GM12892 (cell line): ENCODE measurements around the gene TAS2R13.

Experiments used
- DNase-seq: peaks from one replicate; pipeline ENCODE4 v3.0.0; 2011; ENCODE audit not compliant: insufficient read length
- FAIRE-seq: peaks from 2 replicates; lab custom pipeline; 2011; peaks lifted over from hg19 to GRCh38; lab: Jason Lieb, UNC
- POLR2A ChIP-seq: IDR thresholded peaks from 2 replicates; pipeline ENCODE4 v1.6.1; 2011; ENCODE audit warnings: low read depth, low read length, control low read depth
- POLR2AphosphoS5 ChIP-seq: IDR thresholded peaks from 2 replicates; pipeline ENCODE4 v1.6.1; 2011; ENCODE audit warnings: low read depth, low read length, control low read depth
- TAF1 ChIP-seq: IDR thresholded peaks from 2 replicates; pipeline ENCODE4 v1.6.1; 2011; ENCODE audit warnings: low read depth, mild to moderate bottlenecking, control low read depth, low read length, borderline replicate concordance

TAS2R13 gene

GRCh38 chr12:10863512-10864218, 45.7 kb downstream of the TAS2R13 start:
- no peak for TF ChIP-seq TAF1
- TF ChIP-seq POLR2A: no peak
- no peak for TF ChIP-seq POLR2AphosphoS5
- no peak for DNase-seq
- FAIRE-seq: no peak

GRCh38 chr12:10861366-10861765, 48.0 kb downstream of the TAS2R13 start:
- TF ChIP-seq POLR2AphosphoS5: no peak
- TF ChIP-seq TAF1: no peak
- no peak for TF ChIP-seq POLR2A
- FAIRE-seq (no peak), DNase-seq (no peak)
